Sigmoid colon (tissue), 4 donors: ENCODE measurements around the gene ECM1.

ENCODE experiments used
- EP300 ChIP-seq, 4 donors: sonication (generic); formaldehyde crosslinking; IDR thresholded peaks; one replicate each; pipeline ENCODE4 v1.6.1; 2017; ENCODE audit warnings: antibody characterized with exemption in 4 of 4
- POLR2AphosphoS5 ChIP-seq, 4 donors: sonication (generic); formaldehyde crosslinking; IDR thresholded peaks; one replicate each; pipeline ENCODE4 v1.6.1; 2017; ENCODE audit warnings: antibody characterized with exemption in 4 of 4
- TF ChIP-seq, protein P1 (sequence below), 4 experiments: fragments of 450-650 bp in 3 of 4; fragments of 200-600 bp in 1 of 4; IDR thresholded peaks; one replicate each; pipeline ENCODE4 v1.5.1; 2016 to 2019; ENCODE audit warnings: antibody characterized with exemption in 4 of 4, mild to moderate bottlenecking in 3 of 4, moderate library complexity in 2 of 4

GRCh38 chr1:150472601-150473200, 35.2 kb upstream of the ECM1 start:
- TF ChIP-seq EP300 (IDR thresholded peaks at IDR 0.05) (no peak), POLR2AphosphoS5 (IDR thresholded peaks at IDR 0.05) (no peak)
- TF ChIP-seq, protein P1, sequence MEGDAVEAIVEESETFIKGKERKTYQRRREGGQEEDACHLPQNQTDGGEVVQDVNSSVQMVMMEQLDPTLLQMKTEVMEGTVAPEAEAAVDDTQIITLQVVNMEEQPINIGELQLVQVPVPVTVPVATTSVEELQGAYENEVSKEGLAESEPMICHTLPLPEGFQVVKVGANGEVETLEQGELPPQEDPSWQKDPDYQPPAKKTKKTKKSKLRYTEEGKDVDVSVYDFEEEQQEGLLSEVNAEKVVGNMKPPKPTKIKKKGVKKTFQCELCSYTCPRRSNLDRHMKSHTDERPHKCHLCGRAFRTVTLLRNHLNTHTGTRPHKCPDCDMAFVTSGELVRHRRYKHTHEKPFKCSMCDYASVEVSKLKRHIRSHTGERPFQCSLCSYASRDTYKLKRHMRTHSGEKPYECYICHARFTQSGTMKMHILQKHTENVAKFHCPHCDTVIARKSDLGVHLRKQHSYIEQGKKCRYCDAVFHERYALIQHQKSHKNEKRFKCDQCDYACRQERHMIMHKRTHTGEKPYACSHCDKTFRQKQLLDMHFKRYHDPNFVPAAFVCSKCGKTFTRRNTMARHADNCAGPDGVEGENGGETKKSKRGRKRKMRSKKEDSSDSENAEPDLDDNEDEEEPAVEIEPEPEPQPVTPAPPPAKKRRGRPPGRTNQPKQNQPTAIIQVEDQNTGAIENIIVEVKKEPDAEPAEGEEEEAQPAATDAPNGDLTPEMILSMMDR (IDR thresholded peaks at IDR 0.05): no peak
